H9 (cell line): Measurements from ENCODE around the gene MSI2. TPM values are rescaled to one million over a fixed set of nuclear protein-coding genes. Genes with fewer than 3 reads are reported as not detected.

ENCODE experiments used
- DNase-seq: peaks from one replicate; pipeline ENCODE4 v3.0.0-alpha.2; 2017
- H2AFZ ChIP-seq: one replicate; pipeline ENCODE4 v1.6.1; 2013; ENCODE audit warnings: mild to moderate bottlenecking, low read length, control low read depth, moderate library complexity
- H2AK5ac ChIP-seq: 2 replicates; pipeline ENCODE4 v1.6.1; 2013; ENCODE audit warnings: low read length, control low read depth, mixed read lengths; ENCODE audit not compliant: insufficient read length
- H2BK120ac ChIP-seq: one replicate; pipeline ENCODE4 v1.6.1; 2013; ENCODE audit warnings: low read depth, mild to moderate bottlenecking, low read length, control low read depth, inconsistent platforms; ENCODE audit not compliant: poor library complexity, severe bottlenecking
- H2BK12ac ChIP-seq: 2 replicates; pipeline ENCODE4 v1.6.1; 2013; ENCODE audit warnings: low read length, control low read depth, mixed read lengths, low read depth; ENCODE audit not compliant: insufficient read length
- H2BK15ac ChIP-seq: 2 replicates; pipeline ENCODE4 v1.6.1; 2013; ENCODE audit warnings: low read depth, low read length, control low read depth
- H2BK20ac ChIP-seq: one replicate; pipeline ENCODE4 v1.6.1; 2013; ENCODE audit warnings: low read depth, mild to moderate bottlenecking, low read length, control low read depth, inconsistent platforms; ENCODE audit not compliant: poor library complexity, severe bottlenecking
- H2BK5ac ChIP-seq: 2 replicates; pipeline ENCODE4 v1.6.1; 2013; ENCODE audit warnings: low read length, control low read depth, mixed read lengths; ENCODE audit not compliant: insufficient read length
- H3K14ac ChIP-seq: 2 replicates; pipeline ENCODE4 v1.6.1; 2013; ENCODE audit warnings: low read length, control low read depth; ENCODE audit not compliant: insufficient read depth
- H3K18ac ChIP-seq: 2 replicates; pipeline ENCODE4 v1.6.1; 2013; ENCODE audit warnings: low read depth, mild to moderate bottlenecking, mixed read lengths, low read length, control low read depth; ENCODE audit not compliant: insufficient read length
- H3K23ac ChIP-seq: 2 replicates; pipeline ENCODE4 v1.6.1; 2013; ENCODE audit warnings: low read length, control low read depth, mixed read lengths, low read depth; ENCODE audit not compliant: insufficient read length
- H3K23me2 ChIP-seq: 2 replicates; pipeline ENCODE4 v1.6.1; 2013; ENCODE audit warnings: low read depth, mild to moderate bottlenecking, mixed read lengths, low read length, control low read depth; ENCODE audit not compliant: insufficient read length, poor library complexity, severe bottlenecking
- H3K27ac ChIP-seq: 2 replicates; pipeline ENCODE4 v1.5.1; 2013; ENCODE audit warnings: low read length, control low read depth, mixed read lengths, low read depth; ENCODE audit not compliant: insufficient read length
- H3K27me3 ChIP-seq: 2 replicates; pipeline ENCODE4 v1.6.1; 2013; ENCODE audit warnings: low read length, control low read depth, inconsistent platforms; ENCODE audit not compliant: insufficient read depth
- H3K4ac ChIP-seq: 2 replicates; pipeline ENCODE4 v1.6.1; 2013; ENCODE audit warnings: low read depth, mild to moderate bottlenecking, control low read depth, inconsistent platforms, low read length, moderate library complexity
- H3K4me1 ChIP-seq: 2 replicates; pipeline ENCODE4 v1.6.1; 2013; ENCODE audit warnings: low read length, control low read depth, inconsistent platforms; ENCODE audit not compliant: insufficient read depth
- H3K4me2 ChIP-seq: 2 replicates; pipeline ENCODE4 v1.6.1; 2013; ENCODE audit warnings: low read length, control low read depth, mixed read lengths; ENCODE audit not compliant: insufficient read length, insufficient read depth
- H3K56ac ChIP-seq: 2 replicates; pipeline ENCODE4 v1.6.1; 2013; ENCODE audit warnings: low read depth, mild to moderate bottlenecking, mixed read lengths, low read length, control low read depth; ENCODE audit not compliant: insufficient read length
- H3K79me1 ChIP-seq: 2 replicates; pipeline ENCODE4 v1.6.1; 2013; ENCODE audit warnings: low read depth, mild to moderate bottlenecking, moderate library complexity, low read length, control low read depth, inconsistent platforms; ENCODE audit not compliant: insufficient read depth, poor library complexity, severe bottlenecking
- H3K79me2 ChIP-seq: 2 replicates; pipeline ENCODE4 v1.6.1; 2013; ENCODE audit warnings: low read length, control low read depth, inconsistent platforms; ENCODE audit not compliant: insufficient read depth
- H3K9ac ChIP-seq: 2 replicates; pipeline ENCODE4 v1.6.1; 2013; ENCODE audit warnings: low read length, control low read depth, mixed read lengths; ENCODE audit not compliant: insufficient read length; ENCODE audit errors: extremely low read depth
- H3K9me3 ChIP-seq: one replicate; pipeline ENCODE4 v1.6.1; 2013; ENCODE audit warnings: low read depth, low read length, inconsistent platforms; ENCODE audit not compliant: control insufficient read depth
- H3T11ph ChIP-seq: one replicate; pipeline ENCODE4 v1.6.1; 2013; ENCODE audit warnings: mild to moderate bottlenecking, low read length, control low read depth, inconsistent platforms
- H4K20me1 ChIP-seq: one replicate; pipeline ENCODE4 v1.6.1; 2013; ENCODE audit not compliant: control insufficient read depth, insufficient read length, insufficient read depth
- H4K5ac ChIP-seq: 2 replicates; pipeline ENCODE4 v1.6.1; 2013; ENCODE audit warnings: low read depth, mild to moderate bottlenecking, mixed read lengths, low read length, control low read depth; ENCODE audit not compliant: insufficient read length
- H4K8ac ChIP-seq: replicated peaks from 2 replicates; pipeline ENCODE4 v1.6.1; 2013; ENCODE audit warnings: low read length, control low read depth, mixed read lengths, low read depth; ENCODE audit not compliant: insufficient read length
- H4K91ac ChIP-seq: 2 replicates; pipeline ENCODE4 v1.6.1; 2013; ENCODE audit warnings: low read depth, mild to moderate bottlenecking, moderate library complexity, mixed read lengths, low read length, control low read depth; ENCODE audit not compliant: insufficient read length
- H3K27ac Mint-ChIP-seq, 3 experiments: 2 replicates in 2 of 3; 3 replicates in 1 of 3; pipeline ENCODE4 v1.8.0; 2020 to 2021; ENCODE audit warnings: mixed read lengths in 3 of 3, mild to moderate bottlenecking in 1 of 3, moderate library complexity in 1 of 3
- H3K27me3 Mint-ChIP-seq: 2 replicates; pipeline ENCODE4 v1.8.0; 2021; ENCODE audit warnings: low read depth, mild to moderate bottlenecking, moderate library complexity, mixed read lengths
- H3K36me3 Mint-ChIP-seq, 3 experiments: 2 replicates in 2 of 3; 3 replicates in 1 of 3; pipeline ENCODE4 v1.8.0; 2020 to 2021; ENCODE audit warnings: low read depth in 3 of 3, mixed read lengths in 3 of 3; ENCODE audit not compliant: insufficient read depth in 1 of 3
- H3K4me1 Mint-ChIP-seq, 2 experiments: 2 replicates each; pipeline ENCODE4 v1.8.0; 2020; ENCODE audit warnings: mixed read lengths in 2 of 2
- H3K4me3 Mint-ChIP-seq, 2 experiments: 2 replicates in 1 of 2; 3 replicates in 1 of 2; pipeline ENCODE4 v1.8.0; 2020 to 2021; ENCODE audit warnings: mild to moderate bottlenecking in 2 of 2, mixed read lengths in 2 of 2, moderate library complexity in 1 of 2
- H3K9me3 Mint-ChIP-seq, 2 experiments: 2 replicates in 1 of 2; 3 replicates in 1 of 2; pipeline ENCODE4 v1.8.0; 2020; ENCODE audit warnings: mild to moderate bottlenecking in 2 of 2, mixed read lengths in 2 of 2, moderate library complexity in 1 of 2
- CTCF ChIP-seq: fragments of 200-600 bp; sonication (generic); conservative IDR thresholded peaks from 3 replicates; pipeline ENCODE4 v1.8.0; 2021; ENCODE audit warnings: antibody characterized with exemption, mild to moderate bottlenecking
- WGBS: extraction: QIAGEN DNeasy Blood & Tissue Kit; methylation state at CpG from one replicate; pipeline ENCODE4 v1.1.7; 2013; ENCODE audit warnings: missing lambda C conversion rate, low lambda C conversion rate, mixed read lengths; ENCODE audit not compliant: insufficient read length; ENCODE audit errors: extremely low coverage; 5-methylcytosine and 5-hydroxymethylcytosine counted together
- total RNA-seq: library from RNA; stranded (reverse); gene quantifications from 2 replicates; pipeline ENCODE4 v1.2.1, GENCODE V29; 2021

MSI2 gene
- total RNA-seq, 1 experiment from 2014 or later: 98.5 TPM

GRCh38 chr17:57550016-57550415 lies 293.7 kb downstream of the MSI2 start:
- H3K9me3 ChIP-seq: no peaks in the 10 kb centered on the region
- no peak overlapping the region for H3K18ac ChIP-seq
- H2BK20ac ChIP-seq: no peak overlapping the region
- no peak overlapping the region for H2BK120ac ChIP-seq
- no peaks in the 10 kb centered on the region for H3K79me1 ChIP-seq
- no peak overlapping the region for H3K4ac ChIP-seq
- peak overlapping the region in 1 of 3 experiments; percentile 77; a peak in 3 of 7 replicates for H3K27ac Mint-ChIP-seq
- H3K27me3 Mint-ChIP-seq: no peaks in the 10 kb centered on the region
- no peak overlapping the region for H3K4me3 Mint-ChIP-seq
- TF ChIP-seq CTCF: no peak
- H3K79me2 ChIP-seq: no peaks in the 10 kb centered on the region
- no peak overlapping the region for H2BK5ac ChIP-seq
- H2AK5ac ChIP-seq: no peak overlapping the region
- no peak overlapping the region for H2BK12ac ChIP-seq
- no peak for DNase-seq
- H3K9ac ChIP-seq: no peak overlapping the region
- WGBS: no CpG with 5 or more reads among the region's 10 CpGs
- H3K36me3 Mint-ChIP-seq: no peaks in the 10 kb centered on the region
- H3K14ac ChIP-seq: no peak overlapping the region; the same call in 1 of the 2 replicates
- H4K20me1 ChIP-seq: no peaks in the 10 kb centered on the region
- H3K23ac ChIP-seq: no peak overlapping the region
- H4K5ac ChIP-seq: no peak overlapping the region
- H2AFZ ChIP-seq: no peak overlapping the region
- H4K91ac ChIP-seq: no peak overlapping the region
- no peak overlapping the region for H2BK15ac ChIP-seq
- H3K27me3 ChIP-seq: no peaks in the 10 kb centered on the region
- H3K56ac ChIP-seq: no peak overlapping the region
- H3K9me3 Mint-ChIP-seq: no peaks in the 10 kb centered on the region
- H3K23me2 ChIP-seq: no peaks in the 10 kb centered on the region
- no peak overlapping the region for H3K27ac ChIP-seq
- no peak overlapping the region for H4K8ac ChIP-seq
- H3T11ph ChIP-seq: no peak overlapping the region
- H3K4me1 Mint-ChIP-seq: peaks cover 88 to 97% of the 10 kb centered on the region in 2 experiments
- peaks cover 14% of the 10 kb centered on the region; the same call in 1 of the 2 replicates for H3K4me1 ChIP-seq
- no peak overlapping the region for H3K4me2 ChIP-seq
